AG04449 (cell line): Measurements from ENCODE around the gene VPS8.
A peak's percentile ranks its signal among the peaks of the same experiment; 100 is the strongest.

Experiments used
- CTCF ChIA-PET: fragments of 350-600 bp; formaldehyde crosslinking; extraction: SDS; loops from one replicate; lab custom pipeline; 2021; ENCODE audit warnings: antibody characterized with exemption; lab: Yijun Ruan, JAX
- POLR2A ChIA-PET: fragments of 400-600, 350-600 bp; formaldehyde crosslinking; extraction: SDS; loops from one replicate; lab custom pipeline; 2020; ENCODE audit warnings: antibody characterized with exemption, inconsistent platforms; lab: Yijun Ruan, JAX
- DNase-seq: peaks from one replicate; pipeline ENCODE4 v3.0.0-alpha.2; 2010; ENCODE audit warnings: low read depth, low spot score
- H3K4me3 ChIP-seq: 2 replicates; pipeline ENCODE4 v1.5.1; 2011; ENCODE audit warnings: low read depth, mild to moderate bottlenecking, control low read depth, low read length
- CTCF ChIP-seq: IDR thresholded peaks from one replicate; pipeline ENCODE4 v1.5.1; 2011; ENCODE audit warnings: mild to moderate bottlenecking, moderate library complexity, low read length, control low read depth, inconsistent platforms; ENCODE audit not compliant: insufficient read depth; ENCODE audit errors: missing control alignments

VPS8 gene

DNA sequence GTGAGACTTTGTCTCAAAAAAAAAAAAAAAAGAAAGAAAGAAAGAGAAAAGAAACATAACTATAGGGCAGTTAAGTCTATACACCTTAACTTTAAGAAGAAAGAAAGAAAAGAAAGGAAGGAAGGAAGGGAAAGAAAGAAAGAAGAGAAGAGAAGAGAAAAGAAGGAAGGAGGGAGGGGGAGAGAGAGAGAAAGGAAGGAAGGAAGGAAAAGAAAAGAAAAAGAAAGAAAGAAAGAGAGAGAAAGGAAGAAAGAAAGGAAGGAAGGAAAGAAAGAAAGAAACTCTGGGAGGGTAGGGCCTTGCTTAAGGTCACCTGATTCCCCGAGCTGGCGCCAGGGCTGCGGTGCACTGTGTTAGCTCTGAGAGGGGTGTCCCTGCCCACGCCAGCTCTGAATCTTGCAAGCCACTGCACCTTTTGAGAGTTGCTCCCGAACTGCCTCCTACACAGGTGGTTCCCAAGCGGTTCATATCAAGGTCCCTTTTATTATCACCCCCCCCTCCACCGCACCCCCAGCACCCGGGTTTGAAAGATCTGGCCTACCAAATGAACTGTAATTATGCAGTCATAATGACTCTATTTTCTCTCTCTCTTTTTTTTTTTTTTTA, 39.2 kb upstream of the VPS8 start:
- H3K4me3 ChIP-seq = no peak overlapping the region
- DNase-seq = no peak
- POLR2A ChIA-PET = interaction anchor here (0.6 to 1.6 kb wide), 3 partner anchors 14 to 211 kb away, joined by 3 to 5 read pairs (median 4); partner anchors contain the start of gene EPHB3
- no peak for TF ChIP-seq CTCF
- CTCF ChIA-PET = interaction anchor here (1.0 to 7.3 kb wide), 10 partner anchors 7 to 401 kb away, joined by 3 to 98 read pairs (median 4); no protein-coding TSS in a partner anchor

- DNase-seq = no peak
- no peak for TF ChIP-seq CTCF
- POLR2A ChIA-PET = interaction anchor here (1.0 to 1.6 kb wide), 2 partner anchors 13 to 212 kb away, joined by 3 to 5 read pairs; partner anchors contain the start of gene EPHB3
- CTCF ChIA-PET = interaction anchor here (0.9 to 7.3 kb wide), 11 partner anchors 8 to 402 kb away, joined by 3 to 98 read pairs (median 3); no protein-coding TSS in a partner anchor
- H3K4me3 ChIP-seq = no peak overlapping the region; the same call in 1 of the 2 replicates
Measured at GRCh38 chr3:184773283-184774186, 38.4 kb upstream of the VPS8 start.

DNA sequence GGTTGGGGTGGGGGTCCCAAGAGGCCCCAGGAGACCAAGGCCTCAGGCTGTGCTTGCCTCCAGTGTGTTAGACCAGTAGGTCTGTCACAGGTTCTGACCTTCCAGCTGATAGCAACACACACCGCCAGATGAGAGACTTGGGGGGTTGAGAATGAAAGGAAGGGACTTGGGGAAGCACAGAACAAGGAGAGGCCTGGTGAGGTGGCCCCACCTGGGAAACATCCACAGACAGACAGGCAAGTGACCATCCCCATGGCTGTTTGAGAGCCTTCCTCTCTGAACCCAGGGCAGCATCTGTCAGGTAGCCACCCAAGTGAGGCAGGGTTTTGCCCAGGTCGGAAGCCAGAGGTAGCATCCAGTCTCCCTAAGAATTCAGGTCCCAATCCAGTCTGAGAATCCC, 35.0 kb upstream of the VPS8 start:
- ChIA-PET POLR2A (interaction anchor here (1.5 to 3.0 kb wide), 2 partner anchors 10 to 215 kb away, joined by 3 to 25 read pairs; partner anchors contain the start of gene EPHB3), CTCF (interaction anchor here (0.9 to 8.2 kb wide), 19 partner anchors 10 to 423 kb away, joined by 3 to 146 read pairs (median 10); partner anchors contain the start of gene VPS8)
- H3K4me3 ChIP-seq = no peak overlapping the region
- TF ChIP-seq CTCF = no peak
- DNase-seq = no peak

- H3K4me3 ChIP-seq = no peak overlapping the region
- POLR2A ChIA-PET = interaction anchor here (1.5 to 3.0 kb wide), 2 partner anchors 9 to 216 kb away, joined by 3 to 25 read pairs; partner anchors contain the start of gene EPHB3
- CTCF ChIA-PET = interaction anchor here (0.6 to 8.2 kb wide), 37 partner anchors 9 to 424 kb away, joined by 3 to 146 read pairs (median 4); partner anchors contain the start of gene VPS8
- peak; percentile 62 for TF ChIP-seq CTCF
- DNase-seq = peak; percentile 92
Measured at GRCh38 chr3:184777566-184778356, 34.2 kb upstream of the VPS8 start.

DNA sequence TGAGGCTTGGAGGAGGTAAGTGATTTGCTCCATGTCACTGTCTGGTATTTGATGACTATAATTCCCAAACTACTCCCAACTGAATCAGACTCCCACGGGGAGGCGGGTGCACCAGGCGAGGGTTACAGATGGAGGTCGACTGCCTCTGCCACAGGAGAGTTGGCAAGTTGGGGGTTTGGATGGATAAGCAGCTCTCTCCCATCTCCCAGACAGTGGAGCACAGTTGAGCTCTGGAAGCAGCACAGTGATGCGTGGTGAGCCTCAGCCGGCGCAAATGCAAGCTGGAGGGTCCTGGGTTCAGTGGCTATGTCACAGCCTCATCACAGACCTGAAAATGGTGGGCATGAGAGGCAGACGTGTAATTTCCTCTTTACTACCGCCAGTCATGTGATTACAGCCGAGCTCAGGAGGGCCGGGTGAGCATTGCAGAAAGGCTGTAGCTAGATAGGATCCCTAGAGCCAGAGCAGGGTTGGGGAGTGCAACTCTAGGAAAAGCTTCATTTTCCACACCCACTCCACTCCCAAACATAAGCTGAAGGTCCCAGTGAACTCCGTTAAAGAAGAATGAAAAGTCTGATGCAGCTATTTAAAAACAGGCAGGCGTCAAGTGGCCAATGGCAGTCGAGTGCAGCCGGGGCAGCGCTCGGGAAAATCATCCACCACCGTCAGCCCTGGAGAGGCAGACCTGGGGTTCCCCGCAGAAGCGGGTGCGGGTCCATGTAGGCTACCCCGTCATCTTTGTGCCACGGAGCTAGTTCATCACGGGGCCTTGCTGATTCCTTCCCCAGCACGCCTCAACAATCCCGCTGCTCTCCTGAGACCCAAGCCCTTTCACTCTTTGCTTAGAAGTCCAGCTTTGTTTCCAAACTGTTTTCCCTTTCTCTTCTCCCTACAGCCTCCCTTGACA, 33.3 kb upstream of the VPS8 start:
- no peak overlapping the region for H3K4me3 ChIP-seq
- no peak for DNase-seq
- CTCF ChIA-PET = interaction anchor here (0.6 to 8.2 kb wide), 38 partner anchors 8 to 407 kb away, joined by 3 to 146 read pairs (median 4); partner anchors contain the start of gene VPS8
- POLR2A ChIA-PET = interaction anchor here (1.5 to 3.0 kb wide), 2 partner anchors 8 to 217 kb away, joined by 3 to 25 read pairs; partner anchors contain the start of gene EPHB3
- no peak for TF ChIP-seq CTCF
